HG03432 (cell line): Measurements from ENCODE around the gene LRRTM4.

ENCODE experiments used
- ATAC-seq: cut with Tn5 transposase; IDR thresholded peaks from one replicate; pipeline ENCODE4 v1.9.1; 2021; ENCODE audit warnings: mild to moderate bottlenecking, moderate library complexity; ENCODE audit not compliant: unreplicated experiment

LRRTM4 gene

GRCh38 chr2:77005522-77005921 lies 516.7 kb downstream of the LRRTM4 start:
- no peak for ATAC-seq

- no peak for ATAC-seq
These were observed 520.3 kb downstream of the LRRTM4 start for GRCh38 chr2:77001895-77002294.

DNA sequence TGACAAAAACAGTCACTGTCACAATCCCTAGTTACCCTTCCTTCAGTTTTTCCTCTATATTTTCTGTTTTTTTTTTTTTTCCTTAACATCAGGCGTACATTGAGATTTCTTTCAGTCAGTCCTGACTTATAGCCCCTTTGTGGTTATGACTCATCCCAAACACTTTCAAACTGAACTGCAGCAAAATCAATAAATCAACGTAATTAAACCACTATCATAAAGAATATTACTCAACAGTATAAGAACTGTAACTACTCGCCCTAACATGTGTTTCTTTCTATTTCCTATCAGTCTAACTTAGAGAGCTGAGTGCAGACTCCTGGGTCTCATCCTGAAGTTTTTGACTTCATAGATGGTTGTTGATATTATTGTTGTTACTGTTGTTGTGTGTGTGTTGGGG lies 523.5 kb downstream of the LRRTM4 start:
- ATAC-seq = no peak

DNA sequence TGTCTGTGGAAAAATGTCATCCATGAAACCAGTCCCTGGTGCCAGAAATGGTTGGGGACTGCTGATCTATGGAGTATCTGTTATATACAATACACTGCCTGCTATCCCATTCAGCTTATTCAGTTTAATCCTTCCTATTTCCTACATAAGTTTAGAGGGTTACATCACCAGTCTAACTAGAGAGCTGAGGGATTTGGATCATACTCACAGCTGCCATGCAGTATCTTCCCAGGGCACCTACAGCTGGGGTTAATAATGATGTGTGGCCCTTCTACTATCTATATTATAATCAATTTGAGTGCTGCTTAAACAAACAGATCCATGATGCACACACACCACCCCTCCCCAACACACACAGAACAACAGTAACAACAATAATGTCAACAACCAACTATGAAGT lies 524.0 kb downstream of the LRRTM4 start:
- no peak for ATAC-seq

GRCh38 chr2:76997296-76997695 lies 524.9 kb downstream of the LRRTM4 start:
- ATAC-seq = no peak

DNA sequence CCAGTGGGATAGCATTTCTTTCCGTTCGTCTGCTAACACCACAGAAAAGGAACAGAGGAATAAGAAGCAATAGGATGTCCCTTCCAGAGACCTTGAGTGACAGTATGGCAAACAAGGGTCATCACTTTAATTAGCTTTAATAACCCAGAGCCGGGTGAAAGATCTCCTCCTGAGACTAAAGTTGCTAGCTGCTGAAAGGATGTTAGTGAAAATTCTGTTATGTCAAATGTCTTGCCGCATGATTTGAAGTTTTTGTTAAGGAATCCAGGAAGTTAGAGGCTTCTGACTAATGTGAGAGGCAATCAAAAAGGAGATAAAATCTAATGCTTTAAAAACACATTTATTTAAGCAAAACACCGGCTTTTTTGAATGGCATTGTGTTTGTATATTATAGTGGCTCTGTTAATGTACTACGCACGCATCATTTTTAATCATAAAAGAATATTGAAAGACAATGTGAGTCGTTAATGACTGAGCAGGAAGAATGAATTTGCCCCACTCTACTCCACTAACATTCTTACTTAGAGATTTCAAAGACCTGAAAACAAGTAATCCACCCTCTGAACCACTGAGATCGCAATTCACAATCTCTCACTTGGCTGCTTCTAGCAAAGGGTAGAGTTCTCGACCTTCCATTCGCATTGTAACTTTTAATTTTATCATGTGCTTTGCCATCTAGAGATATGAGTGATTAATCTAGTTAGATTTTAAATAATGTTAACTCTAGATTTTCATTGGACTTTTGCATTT lies 536.6 kb downstream of the LRRTM4 start:
- no peak for ATAC-seq

GRCh38 chr2:76984359-76984758 lies 537.8 kb downstream of the LRRTM4 start:
- no peak for ATAC-seq

DNA sequence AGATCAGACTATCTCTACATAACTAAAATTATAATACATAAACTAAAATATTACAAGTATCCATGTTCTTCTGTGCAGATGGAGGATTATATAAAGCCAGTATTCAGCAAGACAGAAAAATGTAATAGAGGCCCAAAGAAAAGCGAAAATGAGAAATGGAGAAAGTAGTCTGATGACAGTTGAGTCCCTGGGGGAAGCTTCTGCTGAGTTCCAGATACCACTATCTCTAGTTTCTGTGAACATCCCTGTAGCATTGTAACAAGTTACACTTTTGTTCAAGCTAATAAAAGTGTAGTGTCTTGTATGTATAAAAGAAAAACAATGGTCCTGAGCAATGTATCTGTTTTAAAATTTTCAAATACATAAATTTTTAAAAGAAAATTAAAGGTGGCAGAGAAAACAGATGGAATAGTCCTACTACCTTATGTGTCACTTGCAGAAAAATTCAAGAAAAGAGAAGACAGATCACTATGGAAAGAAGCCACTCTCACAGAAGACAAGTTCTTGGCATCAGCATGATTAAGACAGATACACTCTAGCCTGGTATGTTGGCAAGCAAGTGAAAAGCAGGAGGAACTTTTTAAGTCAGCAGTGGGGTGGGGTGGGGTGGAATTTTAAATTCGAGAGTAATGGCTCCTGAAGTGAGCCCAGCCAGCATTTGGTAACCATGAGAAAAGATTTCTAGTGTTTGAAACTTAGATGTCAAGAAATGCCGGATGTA lies 541.9 kb downstream of the LRRTM4 start:
- ATAC-seq = no peak

- no peak for ATAC-seq
These were observed 544.1 kb downstream of the LRRTM4 start for GRCh38 chr2:76977846-76978727.

DNA sequence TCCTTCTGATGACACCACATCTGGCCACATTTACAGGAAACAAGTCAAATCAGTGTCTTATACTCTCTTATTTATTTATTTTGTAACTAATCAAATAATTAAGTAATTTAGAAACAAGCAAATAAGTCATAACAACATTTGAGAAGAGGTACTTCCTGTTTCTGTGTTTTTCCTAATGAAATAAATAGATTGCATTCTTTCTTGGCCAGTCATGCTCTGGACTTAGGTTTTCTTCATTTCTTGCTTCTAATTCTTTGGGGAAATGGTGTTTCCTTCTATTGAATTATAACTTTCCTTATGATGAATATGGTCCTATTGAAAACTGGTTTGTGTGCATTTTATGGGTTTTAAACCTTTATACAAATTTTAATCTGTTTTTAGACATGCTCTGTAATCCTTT lies 546.4 kb downstream of the LRRTM4 start:
- no peak for ATAC-seq

GRCh38 chr2:76973610-76974009 lies 548.6 kb downstream of the LRRTM4 start:
- no peak for ATAC-seq

DNA sequence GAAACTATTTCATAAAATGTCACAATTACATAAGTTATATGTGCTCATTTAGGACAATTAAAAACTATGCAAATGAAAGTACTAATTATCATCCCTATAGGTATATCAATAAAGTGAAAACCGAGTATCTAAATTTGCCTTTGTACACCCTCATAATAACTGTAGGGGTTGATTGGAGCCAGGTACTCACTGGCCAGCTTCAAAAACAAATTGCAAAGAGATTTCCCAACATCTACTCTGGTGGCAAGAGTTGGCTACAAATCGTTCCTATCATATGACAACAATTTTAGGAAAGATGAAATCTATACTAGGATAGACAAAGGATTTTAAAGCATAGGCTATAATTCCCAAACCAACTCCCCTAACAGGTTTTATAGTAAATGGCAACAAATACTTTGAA lies 556.4 kb downstream of the LRRTM4 start:
- ATAC-seq = no peak

- ATAC-seq = no peak
These were observed 563.4 kb downstream of the LRRTM4 start for GRCh38 chr2:76958749-76959148.

DNA sequence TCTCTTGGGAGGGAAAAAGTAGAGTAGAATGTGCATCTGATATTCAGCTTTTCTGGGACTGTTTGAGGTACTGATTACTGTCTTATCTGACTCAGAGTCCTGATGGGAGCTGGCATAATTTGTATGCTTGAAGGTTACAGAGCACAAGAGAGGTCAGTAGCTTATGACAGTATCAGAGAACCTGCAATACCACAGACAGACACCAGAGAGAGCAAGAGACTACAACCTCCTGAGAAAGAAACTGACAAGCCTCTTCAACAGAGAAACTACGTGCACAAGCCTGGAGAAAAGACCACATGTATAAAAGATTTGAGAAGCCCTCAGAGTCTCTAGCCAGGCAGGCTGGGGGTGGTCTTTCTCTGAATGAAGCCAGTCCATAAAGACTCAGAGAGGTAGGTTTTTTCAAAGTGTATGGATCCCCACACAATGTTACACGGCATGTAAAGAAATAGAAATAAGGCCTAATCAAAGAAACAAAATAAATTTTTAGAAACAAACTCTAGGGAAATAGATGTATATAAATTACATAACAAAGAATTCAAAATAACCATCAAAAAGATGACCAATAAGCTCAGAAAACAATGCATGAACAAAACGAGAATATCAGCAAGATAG lies 568.3 kb downstream of the LRRTM4 start:
- ATAC-seq = peak; percentile 99

DNA sequence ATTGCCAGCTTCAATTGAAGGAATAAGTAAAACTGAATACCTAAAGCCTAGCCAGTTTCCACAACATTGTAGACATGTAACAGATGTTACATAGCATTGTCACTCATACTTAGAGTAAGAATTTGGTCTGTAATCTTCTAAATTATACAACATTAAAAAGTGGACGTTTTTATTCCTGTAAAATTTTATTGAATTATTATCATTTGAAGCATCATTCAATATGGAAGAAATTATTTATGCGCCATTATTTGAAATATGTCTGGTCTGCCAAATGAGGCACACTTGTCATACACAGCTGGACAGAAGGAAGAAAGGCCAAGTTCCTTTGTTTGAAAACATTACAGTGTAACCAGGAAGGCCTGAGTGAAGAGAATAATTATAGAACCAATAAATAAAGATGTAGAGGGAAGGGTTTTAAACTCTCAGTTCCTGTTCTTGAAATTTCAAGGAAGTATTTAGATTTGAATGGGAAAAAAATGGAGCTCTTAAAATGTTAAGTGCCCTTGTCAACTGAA lies 575.5 kb downstream of the LRRTM4 start:
- ATAC-seq = no peak

DNA sequence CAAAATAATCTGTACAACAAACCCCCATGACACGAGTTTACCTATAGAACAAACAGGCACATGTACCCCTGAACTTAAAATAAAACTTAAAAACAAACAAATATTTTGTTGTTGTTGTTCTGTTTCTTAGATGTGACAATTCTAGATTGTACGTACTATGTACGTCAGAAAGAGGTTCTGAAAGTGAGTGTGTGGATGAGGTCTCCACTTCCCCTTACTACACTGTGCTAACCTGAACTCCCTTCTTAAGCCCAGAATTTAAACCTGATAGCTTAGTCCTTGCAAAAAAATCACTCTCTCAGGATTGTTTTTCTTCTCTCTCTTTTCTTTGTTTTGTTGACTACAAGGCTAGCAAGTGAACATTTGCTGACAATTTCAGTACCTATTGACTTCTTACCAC lies 581.6 kb downstream of the LRRTM4 start:
- ATAC-seq = no peak

GRCh38 chr2:76938153-76938552 lies 584.0 kb downstream of the LRRTM4 start:
- ATAC-seq = no peak

GRCh38 chr2:76932550-76932949 lies 589.6 kb downstream of the LRRTM4 start:
- no peak for ATAC-seq

DNA sequence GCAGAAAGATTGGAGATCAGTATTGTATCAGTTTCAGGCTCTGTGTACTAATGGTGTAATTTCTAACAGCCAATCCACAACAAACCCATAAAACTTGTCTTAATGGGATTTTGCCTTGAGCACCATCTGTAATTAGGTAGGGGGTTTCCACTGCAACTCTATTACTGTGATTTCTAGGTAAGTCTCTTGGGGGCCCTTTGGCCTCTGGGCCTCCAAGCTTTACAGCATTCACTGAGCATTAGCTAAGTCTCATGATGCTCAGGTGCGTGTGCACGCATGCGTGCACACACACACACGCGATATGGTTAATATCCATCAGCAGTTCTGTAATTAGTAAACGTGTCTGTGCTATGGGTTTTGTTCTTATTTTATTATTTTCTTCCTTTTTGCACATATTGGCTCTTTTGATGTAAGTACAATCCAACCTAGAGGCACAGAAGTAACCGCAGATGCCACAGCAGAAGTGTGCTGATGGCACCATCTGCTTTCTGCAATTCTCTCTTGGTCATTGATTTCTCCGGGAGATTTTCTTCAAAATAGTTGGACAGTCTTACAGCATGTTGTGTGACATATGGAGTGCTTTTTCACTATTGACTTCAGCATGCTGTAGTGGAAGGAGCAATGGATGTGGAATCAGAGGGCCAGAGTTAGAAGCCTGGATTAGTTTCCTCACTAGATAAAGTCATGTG lies 592.0 kb downstream of the LRRTM4 start:
- no peak for ATAC-seq

DNA sequence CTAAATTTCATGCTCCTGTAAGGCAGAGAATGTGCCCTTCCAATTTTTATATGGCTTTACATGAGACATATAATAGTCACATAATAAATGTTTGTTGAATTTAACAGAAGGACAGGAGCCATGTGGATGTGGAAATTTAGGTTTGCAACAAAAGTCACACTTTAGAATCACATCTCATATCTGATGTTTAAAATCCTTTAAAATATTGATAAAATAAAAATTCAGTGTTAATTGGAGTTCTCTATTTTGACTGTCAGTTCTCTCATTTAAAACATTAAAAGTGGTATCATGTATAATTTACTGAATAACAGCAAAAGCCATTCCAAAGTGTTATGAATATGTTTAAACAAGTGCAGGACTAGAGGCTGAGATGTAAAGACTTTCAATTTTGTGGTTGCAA lies 594.1 kb downstream of the LRRTM4 start:
- ATAC-seq = no peak
